Activated B cell treated with CpG ODN at 0.5 μM for 24 hours (primary cell): ENCODE data around the gene KLF16. TPM values are rescaled to one million over a fixed set of nuclear protein-coding genes. Genes with fewer than 3 reads are reported as not detected.

Source experiments
- ATAC-seq: fragments of 200-7000 bp; cut with Tn5 transposase; one replicate; pipeline ENCODE4 v1.10.0; 2021; ENCODE audit warnings: low read depth, mild to moderate bottlenecking, moderate library complexity
- CTCF ChIA-PET: fragments of 350-600 bp; sonication (Branson Sonifier 250); formaldehyde crosslinking; loops from one replicate; lab custom pipeline; 2021; ENCODE audit warnings: antibody characterized with exemption; lab: Charles Lee
- POLR2A ChIA-PET: fragments of 350-600 bp; sonication (Branson Sonifier 250); formaldehyde crosslinking; loops from one replicate; lab custom pipeline; 2021; ENCODE audit warnings: antibody characterized with exemption; lab: Charles Lee
- DNase-seq: peaks from one replicate; pipeline ENCODE4 v3.0.0; 2022
- H3K27ac Mint-ChIP-seq: one replicate; pipeline ENCODE4 v1.8.0; 2020; ENCODE audit warnings: mixed read lengths
- H3K27me3 Mint-ChIP-seq: one replicate; pipeline ENCODE4 v1.8.0; 2021; ENCODE audit warnings: mixed read lengths
- H3K36me3 Mint-ChIP-seq: one replicate; pipeline ENCODE4 v1.8.0; 2021; ENCODE audit warnings: low read depth, mixed read lengths
- H3K4me1 Mint-ChIP-seq: one replicate; pipeline ENCODE4 v1.8.0; 2021; ENCODE audit warnings: mixed read lengths
- H3K4me3 Mint-ChIP-seq: one replicate; pipeline ENCODE4 v1.8.0; 2020; ENCODE audit warnings: mild to moderate bottlenecking, mixed read lengths
- H3K9me3 Mint-ChIP-seq: one replicate; pipeline ENCODE4 v1.8.0; 2020; ENCODE audit warnings: mixed read lengths
- CTCF ChIP-seq: fragments of 200-600 bp; IDR thresholded peaks from one replicate; pipeline ENCODE4 v1.8.0; 2022; ENCODE audit warnings: antibody characterized with exemption, mild to moderate bottlenecking
- intact Hi-C: fragments of 100-400 bp; cut with micrococcal nuclease; formaldehyde crosslinking; loops from one replicate; pipeline ENCODE4 v1.15.1; 2024
- total RNA-seq: library from RNA; stranded (reverse); gene quantifications from 2 replicates; pipeline ENCODE4 v1.2.3, GENCODE V29; 2022

KLF16 gene
- total RNA-seq, 1 donor from 2014 or later, result 25.2 TPM

- POLR2A ChIA-PET, result no interaction called here
- intact Hi-C loops, result loop anchor here (1.0 to 5.0 kb wide), 4 partner anchors 9 to 407 kb away; partner anchors contain the start of gene MKNK2
- no peak for TF ChIP-seq CTCF
- Mint-ChIP-seq H3K27me3 (no peaks in the 10 kb centered on the region), H3K27ac (peak overlapping the region; percentile 89), H3K9me3 (no peaks in the 10 kb centered on the region), H3K4me3 (peak overlapping the region; percentile 92), H3K36me3 (peaks cover 2% of the 10 kb centered on the region), H3K4me1 (peaks cover 48% of the 10 kb centered on the region)
- DNase-seq, result peak; percentile 71
- no peak for ATAC-seq
- CTCF ChIA-PET, result no interaction called here
Observed at GRCh38 chr19:1862424-1863327, 703 bp downstream of the KLF16 start.

GRCh38 chr19:1862068-1862423 lies 1.3 kb downstream of the KLF16 start:
- DNase-seq (no peak), ATAC-seq (no peak)
- H3K9me3 Mint-ChIP-seq, result no peaks in the 10 kb centered on the region
- intact Hi-C loops, result loop anchor here (1.0 to 5.0 kb wide), 3 partner anchors 9 to 225 kb away; partner anchors contain the start of gene MKNK2
- H3K36me3 Mint-ChIP-seq, result no peaks in the 10 kb centered on the region
- peak overlapping the region; percentile 92 for H3K4me3 Mint-ChIP-seq
- ChIA-PET POLR2A (no interaction called here), CTCF (no interaction called here)
- peaks cover 52% of the 10 kb centered on the region for H3K4me1 Mint-ChIP-seq
- H3K27me3 Mint-ChIP-seq, result no peaks in the 10 kb centered on the region
- H3K27ac Mint-ChIP-seq, result peak overlapping the region; percentile 89
- TF ChIP-seq CTCF, result no peak

- H3K4me1 Mint-ChIP-seq, result peaks cover 53% of the 10 kb centered on the region
- H3K9me3 Mint-ChIP-seq, result no peaks in the 10 kb centered on the region
- ChIA-PET POLR2A (no interaction called here), CTCF (no interaction called here)
- DNase-seq (no peak), ATAC-seq (no peak)
- H3K27me3 Mint-ChIP-seq, result no peaks in the 10 kb centered on the region
- intact Hi-C loops, result loop anchor here (1.0 to 5.0 kb wide), 3 partner anchors 8 to 226 kb away; partner anchors contain the start of gene MKNK2
- peak overlapping the region; percentile 92 for H3K4me3 Mint-ChIP-seq
- no peak for TF ChIP-seq CTCF
- peak overlapping the region; percentile 89 for H3K27ac Mint-ChIP-seq
- H3K36me3 Mint-ChIP-seq, result no peaks in the 10 kb centered on the region
Observed at GRCh38 chr19:1861599-1862031, 1.8 kb downstream of the KLF16 start.

GRCh38 chr19:1860821-1861598 lies 2.4 kb downstream of the KLF16 start:
- intact Hi-C loops, result loop anchor here (5.0 kb wide), 2 partner anchors 191 to 226 kb away; partner anchors contain the start of gene MKNK2
- H3K36me3 Mint-ChIP-seq, result no peaks in the 10 kb centered on the region
- H3K27me3 Mint-ChIP-seq, result no peaks in the 10 kb centered on the region
- no peak for TF ChIP-seq CTCF
- ChIA-PET POLR2A (no interaction called here), CTCF (no interaction called here)
- no peaks in the 10 kb centered on the region for H3K9me3 Mint-ChIP-seq
- H3K27ac Mint-ChIP-seq, result peak overlapping the region; percentile 59
- H3K4me1 Mint-ChIP-seq, result peaks cover 59% of the 10 kb centered on the region
- peak overlapping the region; percentile 92 for H3K4me3 Mint-ChIP-seq
- ATAC-seq (no peak), DNase-seq (no peak)
